Neural cell (in vitro differentiated cells): ENCODE results near the gene VPREB3. TPM values are rescaled to one million over a fixed set of nuclear protein-coding genes. Genes with fewer than 3 reads are reported as not detected.
A peak's percentile ranks its signal among the peaks of the same experiment; 100 is the strongest.

Experiments used
- H2AFZ ChIP-seq: fragments of 200-600, 300-800 bp; sonication (generic), shearing (Covaris generic); 2 replicates; pipeline ENCODE4 v1.6.0; 2014; ENCODE audit warnings: low read depth, mild to moderate bottlenecking, antibody characterized with exemption, low read length, moderate library complexity
- H3F3A ChIP-seq: fragments of 200-600 bp; shearing (Covaris generic); 2 replicates; pipeline ENCODE4 v1.6.1; 2016; ENCODE audit warnings: mild to moderate bottlenecking, moderate library complexity, mixed read lengths, antibody characterized with exemption, low read length; ENCODE audit not compliant: insufficient read depth, poor library complexity, severe bottlenecking
- H3K27ac ChIP-seq: fragments of 200-600, 300-800 bp; sonication (generic), shearing (Covaris generic); 2 replicates; pipeline ENCODE4 v1.5.1; 2014; ENCODE audit warnings: mild to moderate bottlenecking, low read length, moderate library complexity
- H3K27me3 ChIP-seq: fragments of 300-800, 200-600 bp; sonication (generic), shearing (Covaris generic); 2 replicates; pipeline ENCODE4 v1.6.0; 2014; ENCODE audit warnings: mild to moderate bottlenecking, low read depth, low read length, moderate library complexity; ENCODE audit not compliant: insufficient read depth
- H3K36me3 ChIP-seq: fragments of 300-800, 200-600 bp; sonication (generic), shearing (Covaris generic); 2 replicates; pipeline ENCODE4 v1.5.1; 2014; ENCODE audit warnings: mild to moderate bottlenecking, antibody characterized with exemption, low read length, moderate library complexity; ENCODE audit not compliant: insufficient read depth
- H3K4me2 ChIP-seq: fragments of 300-800, 200-600 bp; sonication (generic), shearing (Covaris generic); 2 replicates; pipeline ENCODE4 v1.6.0; 2014; ENCODE audit warnings: mild to moderate bottlenecking, low read length
- H3K4me3 ChIP-seq: fragments of 300-800, 200-600 bp; sonication (generic), shearing (Covaris generic); 2 replicates; pipeline ENCODE4 v1.5.1; 2014; ENCODE audit warnings: mild to moderate bottlenecking, low read length, moderate library complexity
- H3K79me2 ChIP-seq: fragments of 200-600 bp; shearing (Covaris generic); replicated peaks from 2 replicates; pipeline ENCODE4 v1.6.0; 2014; ENCODE audit warnings: mild to moderate bottlenecking, low read length, moderate library complexity; ENCODE audit not compliant: insufficient read depth
- H3K9ac ChIP-seq: fragments of 300-800, 200-600 bp; sonication (generic), shearing (Covaris generic); 2 replicates; pipeline ENCODE4 v1.6.1; 2016; ENCODE audit warnings: mild to moderate bottlenecking, low read length, mixed read lengths
- H3K9me2 ChIP-seq: fragments of 200-600 bp; shearing (Covaris generic); 2 replicates; pipeline ENCODE4 v1.6.1; 2016; ENCODE audit warnings: mild to moderate bottlenecking, low read length, mixed read lengths; ENCODE audit not compliant: insufficient read depth
- H3K9me3 ChIP-seq: fragments of 200-600, 300-800 bp; sonication (generic), shearing (Covaris generic); 2 replicates; pipeline ENCODE4 v1.6.1; 2016; ENCODE audit warnings: mild to moderate bottlenecking, mixed run types, low read length, moderate library complexity, mixed read lengths
- H4K20me1 ChIP-seq: fragments of 200-600 bp; shearing (Covaris generic); 2 replicates; pipeline ENCODE4 v1.6.1; 2016; ENCODE audit warnings: mild to moderate bottlenecking, mixed run types; ENCODE audit not compliant: insufficient read depth
- CTCF ChIP-seq: fragments of 450-650 bp; IDR thresholded peaks from 2 replicates; pipeline ENCODE4 v1.5.1; 2014; ENCODE audit warnings: antibody characterized with exemption, mild to moderate bottlenecking, moderate library complexity; ENCODE audit not compliant: poor library complexity, severe bottlenecking
- MXI1 ChIP-seq: fragments of 450-650 bp; conservative IDR thresholded peaks from 2 replicates; pipeline ENCODE4 v1.6.1; 2014; ENCODE audit warnings: antibody characterized with exemption, mild to moderate bottlenecking; ENCODE audit not compliant: poor library complexity, severe bottlenecking
- POLR2AphosphoS5 ChIP-seq: IDR thresholded peaks from 2 replicates; pipeline ENCODE4 v1.6.1; 2012
- RAD21 ChIP-seq: fragments of 450-650 bp; conservative IDR thresholded peaks from 2 replicates; pipeline ENCODE4 v1.6.1; 2014; ENCODE audit warnings: antibody characterized with exemption, mild to moderate bottlenecking, moderate library complexity
- TAF1 ChIP-seq: IDR thresholded peaks from 2 replicates; pipeline ENCODE4 v1.6.1; 2012; ENCODE audit warnings: low read depth
- polyA plus RNA-seq: library from polyadenylated mRNA; depleted of rRNA; stranded (reverse); fragments of >200 nt; gene quantifications from 2 replicates; pipeline ENCODE4 v1.2.3, GENCODE V29; 2014
- TF ChIP-seq, protein P1 (sequence below): IDR thresholded peaks from 2 replicates; pipeline ENCODE4 v1.6.1; 2012; ENCODE audit warnings: borderline replicate concordance

The VPREB3 gene
- polyA plus RNA-seq, 1 donor from 2014 or later = not detected

DNA sequence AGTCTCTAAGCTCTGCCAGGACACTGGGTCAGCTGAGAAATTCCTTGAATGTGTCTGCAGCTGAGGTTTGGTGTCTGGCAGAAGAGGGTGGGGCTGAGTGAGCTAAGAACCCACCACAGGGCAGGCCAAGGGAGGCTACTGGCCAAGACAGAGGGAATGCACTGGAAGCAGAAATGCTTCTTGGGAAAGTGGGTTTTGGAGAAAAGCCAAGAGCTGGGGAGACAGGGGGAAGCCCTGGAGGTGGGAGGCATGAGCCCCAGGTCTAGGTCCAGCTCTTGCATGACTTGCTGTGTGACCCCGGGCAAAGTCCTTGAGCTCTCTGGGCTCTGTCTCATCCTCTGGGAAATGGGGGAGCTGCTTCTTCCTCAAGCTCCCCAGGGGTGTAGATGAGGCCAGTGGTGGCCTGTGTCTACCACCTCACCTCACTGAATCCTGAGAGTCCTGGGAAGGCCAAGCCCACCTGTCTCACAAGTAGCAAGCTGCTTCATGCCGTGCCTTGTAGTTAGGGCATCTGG, 20.8 kb upstream of the VPREB3 start (continued):
- TF ChIP-seq CTCF = no peak

DNA sequence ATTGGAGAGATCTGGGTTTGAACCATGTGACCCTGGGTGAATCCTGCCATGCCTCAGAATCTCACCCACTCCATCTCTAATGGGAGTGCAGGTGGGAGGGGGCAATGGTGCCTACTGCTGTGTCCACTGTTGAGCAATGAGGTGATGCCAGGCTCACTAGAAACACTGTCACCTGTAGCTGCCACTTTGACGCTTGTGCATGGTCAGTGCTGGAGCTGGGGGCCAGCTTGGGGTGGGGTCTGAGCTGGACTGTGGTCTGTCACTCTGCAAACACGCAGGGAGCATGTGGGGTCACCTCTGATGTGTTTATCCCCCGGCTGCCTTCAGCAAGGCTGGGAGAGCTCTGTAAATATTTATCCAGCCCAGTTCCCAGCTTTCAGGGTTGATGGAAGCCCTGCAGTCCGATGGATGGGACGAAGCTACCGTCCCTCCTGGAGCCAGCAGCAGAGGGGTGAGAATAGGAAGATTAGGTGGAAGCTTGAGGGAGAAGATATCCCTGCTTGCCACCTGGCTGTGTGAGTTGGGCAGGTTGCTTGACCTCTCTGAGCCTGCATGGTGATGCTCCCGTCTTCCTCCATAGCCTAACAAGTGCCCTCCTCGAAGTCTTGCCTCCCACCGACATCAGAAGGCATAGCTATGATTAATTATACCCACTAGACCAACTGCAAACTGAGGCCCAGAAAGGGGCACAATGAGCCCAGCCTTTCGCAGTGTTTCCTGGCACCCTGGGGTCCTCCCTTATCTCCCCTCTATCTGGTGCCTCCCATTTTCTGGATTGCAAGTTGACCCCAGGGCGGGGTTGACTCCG, 20.1 kb upstream of the VPREB3 start:
- no peaks in the 10 kb centered on the region for H3K79me2 ChIP-seq
- H3F3A ChIP-seq = no peaks in the 10 kb centered on the region
- H3K27me3 ChIP-seq = peaks cover 9% of the 10 kb centered on the region
- H3K4me2 ChIP-seq = no peak overlapping the region
- H2AFZ ChIP-seq = no peak overlapping the region
- no peaks in the 10 kb centered on the region for H3K9me2 ChIP-seq
- H3K9me3 ChIP-seq = no peaks in the 10 kb centered on the region
- no peaks in the 10 kb centered on the region for H4K20me1 ChIP-seq
- no peak for TF ChIP-seq MXI1
- no peak for TF ChIP-seq RAD21
- no peak overlapping the region for H3K27ac ChIP-seq
- no peak overlapping the region for H3K9ac ChIP-seq
- no peak overlapping the region for H3K4me3 ChIP-seq
- H3K36me3 ChIP-seq = no peaks in the 10 kb centered on the region

DNA sequence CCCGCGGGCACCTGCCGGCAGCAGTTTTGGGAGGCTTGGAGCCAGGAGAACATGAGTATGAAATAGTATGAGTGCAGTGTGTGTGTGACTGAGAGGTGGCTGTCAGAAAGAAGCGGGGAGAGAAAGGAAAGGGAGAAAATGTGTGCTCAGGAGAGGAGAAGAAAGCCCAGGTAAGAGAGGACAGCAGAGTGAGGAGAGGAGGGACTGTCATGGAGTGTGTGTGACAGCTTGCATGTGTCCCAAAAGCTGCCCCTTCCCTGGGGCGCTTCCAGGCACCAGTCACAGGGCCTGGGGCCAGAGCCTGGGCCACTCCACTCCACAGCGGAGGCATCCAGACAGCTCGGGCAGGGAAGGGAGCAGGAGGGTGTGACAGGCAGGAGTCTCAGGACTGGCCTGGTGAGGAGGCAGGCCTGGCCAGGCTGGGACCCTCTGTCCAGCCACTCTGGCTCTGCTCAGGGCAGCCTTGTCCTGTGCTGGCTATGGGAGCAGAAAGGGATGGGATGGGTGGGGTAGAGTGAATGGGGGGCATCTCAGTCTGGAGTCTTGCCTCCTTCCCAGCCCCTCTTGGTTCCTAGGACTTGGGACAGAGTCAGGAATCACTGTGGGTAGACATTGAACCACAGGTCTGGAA, 19.4 kb upstream of the VPREB3 start:
- Histone ChIP-seq H3F3A (no peaks in the 10 kb centered on the region), H3K4me3 (peak overlapping the region; percentile 60), H3K36me3 (no peaks in the 10 kb centered on the region), H3K27ac (no peak overlapping the region), H3K9me3 (no peaks in the 10 kb centered on the region), H2AFZ (no peak overlapping the region), H3K9me2 (no peaks in the 10 kb centered on the region), H3K79me2 (no peaks in the 10 kb centered on the region), H3K9ac (peak overlapping the region; percentile 58), H4K20me1 (no peaks in the 10 kb centered on the region), H3K27me3 (peaks cover 9% of the 10 kb centered on the region), H3K4me2 (no peak overlapping the region)
- no peak for TF ChIP-seq RAD21
- TF ChIP-seq TAF1 = no peak
- TF ChIP-seq MXI1 = no peak
- TF ChIP-seq POLR2AphosphoS5 = no peak
- TF ChIP-seq, protein P1, sequence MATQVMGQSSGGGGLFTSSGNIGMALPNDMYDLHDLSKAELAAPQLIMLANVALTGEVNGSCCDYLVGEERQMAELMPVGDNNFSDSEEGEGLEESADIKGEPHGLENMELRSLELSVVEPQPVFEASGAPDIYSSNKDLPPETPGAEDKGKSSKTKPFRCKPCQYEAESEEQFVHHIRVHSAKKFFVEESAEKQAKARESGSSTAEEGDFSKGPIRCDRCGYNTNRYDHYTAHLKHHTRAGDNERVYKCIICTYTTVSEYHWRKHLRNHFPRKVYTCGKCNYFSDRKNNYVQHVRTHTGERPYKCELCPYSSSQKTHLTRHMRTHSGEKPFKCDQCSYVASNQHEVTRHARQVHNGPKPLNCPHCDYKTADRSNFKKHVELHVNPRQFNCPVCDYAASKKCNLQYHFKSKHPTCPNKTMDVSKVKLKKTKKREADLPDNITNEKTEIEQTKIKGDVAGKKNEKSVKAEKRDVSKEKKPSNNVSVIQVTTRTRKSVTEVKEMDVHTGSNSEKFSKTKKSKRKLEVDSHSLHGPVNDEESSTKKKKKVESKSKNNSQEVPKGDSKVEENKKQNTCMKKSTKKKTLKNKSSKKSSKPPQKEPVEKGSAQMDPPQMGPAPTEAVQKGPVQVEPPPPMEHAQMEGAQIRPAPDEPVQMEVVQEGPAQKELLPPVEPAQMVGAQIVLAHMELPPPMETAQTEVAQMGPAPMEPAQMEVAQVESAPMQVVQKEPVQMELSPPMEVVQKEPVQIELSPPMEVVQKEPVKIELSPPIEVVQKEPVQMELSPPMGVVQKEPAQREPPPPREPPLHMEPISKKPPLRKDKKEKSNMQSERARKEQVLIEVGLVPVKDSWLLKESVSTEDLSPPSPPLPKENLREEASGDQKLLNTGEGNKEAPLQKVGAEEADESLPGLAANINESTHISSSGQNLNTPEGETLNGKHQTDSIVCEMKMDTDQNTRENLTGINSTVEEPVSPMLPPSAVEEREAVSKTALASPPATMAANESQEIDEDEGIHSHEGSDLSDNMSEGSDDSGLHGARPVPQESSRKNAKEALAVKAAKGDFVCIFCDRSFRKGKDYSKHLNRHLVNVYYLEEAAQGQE = no peak
